ENCODE results near the gene ANKRD42. TPM values are rescaled to one million over a fixed set of nuclear protein-coding genes. Genes with fewer than 3 reads are reported as not detected.

The ANKRD42 gene
- total and polyA plus RNA-seq, 9 of the 15 experiments (the other 6 are each of a cell fraction or from before 2014, with no cell fraction given): 2.8 to 9.1 (median 6.1) TPM

GRCh38 chr11:83287631-83288030 is 94.1 kb downstream of the ANKRD42 start:
- no peaks in the 10 kb centered on the region for H3K9me1 ChIP-seq (ENCODE audit: control insufficient read depth, insufficient read depth, low read length)
- FAIRE-seq (no peak), ATAC-seq (peak; percentile 24), DNase-seq (ENCODE audit: extremely low read depth in 1 of 4, low spot score in 3 of 4) (peak in 2 of 4 experiments; percentile 47 to 82)
- ChIA-PET CTCF (ENCODE audit: low intra/inter-chr PET ratio) (no interaction called here), POLR2A (interaction anchor here (0.6 kb wide), 2 partner anchors 35 to 202 kb away, joined by 3 read pairs; no protein-coding TSS in a partner anchor)
- no peak overlapping the region for H3K4me3 ChIP-seq
- intact Hi-C loops (cut with micrococcal nuclease): loop anchor here (2.0 kb wide), 1 partner anchor 131 kb away; the partner anchor contains the start of gene PCF11
- in situ Hi-C loops (cut with MboI): no loop called here
- H2AFZ ChIP-seq (ENCODE audit: low read depth, low read length): peak overlapping the region; percentile 90
- 30% methylated on average over 4 of the region's 6 CpGs for WGBS (ENCODE audit: insufficient coverage, low coverage, missing lambda C conversion rate)
- H3K9ac ChIP-seq (ENCODE audit: insufficient read depth in 1 of 2, low read depth in 2 of 2, low read length in 2 of 2): peak overlapping the region in 1 of 2 experiments; percentile 24; a peak in 2 of 4 replicates
- peak overlapping the region; percentile 43 for H3K4me2 ChIP-seq (ENCODE audit: insufficient read depth, low read length)
- H3K27ac ChIP-seq (ENCODE audit: extremely low read depth, low read depth, low read length): peak overlapping the region; percentile 38; the same call in 2 of the 3 replicates
- BruUV-seq (replicated peaks): no TSS peak
- no peaks in the 10 kb centered on the region for H3K9me3 ChIP-seq (replicated peaks; ENCODE audit: control insufficient read depth, insufficient read depth, low read depth, low read length)
- H4K20me1 ChIP-seq (replicated peaks; ENCODE audit: control insufficient read depth, insufficient read depth, low read length): no peaks in the 10 kb centered on the region
- H3K4me1 ChIP-seq (replicated peaks in 1 of 2; ENCODE audit: control insufficient read depth in 2 of 2, insufficient read depth in 2 of 2, low read length in 2 of 2): peaks cover 6 to 11% of the 10 kb centered on the region in 2 experiments; a peak in 4 of 5 replicates
- peaks cover 4% of the 10 kb centered on the region; the same call in 1 of the 3 replicates for H3K36me3 ChIP-seq (ENCODE audit: control insufficient read depth, insufficient read depth, low read length)
- H3K27me3 ChIP-seq (ENCODE audit: control insufficient read depth in 2 of 2, insufficient read depth in 2 of 2, low read length in 2 of 2): no peaks in the 10 kb centered on the region
- peaks cover 29% of the 10 kb centered on the region for H3K79me2 ChIP-seq (ENCODE audit: control insufficient read depth, insufficient read depth, low read length)
- TF ChIP-seq ZNF217 (CRISPR knock-in tag; IDR thresholded peaks at IDR 0.05) (no peak), SPI1 (IDR thresholded peaks at IDR 0.05; ENCODE audit: borderline replicate concordance, low read depth, low read length) (no peak), SMARCA4 (IDR thresholded peaks at IDR 0.05) (0 out of 2 replicates have a peak, but pooled peaks have one; percentile 17), BRD9 (IDR thresholded peaks at IDR 0.05; ENCODE audit: low read depth, partially characterized antibody) (peak; percentile 21), THRAP3 (IDR thresholded peaks at IDR 0.05; ENCODE audit: borderline replicate concordance) (no peak), OTX1 (CRISPR knock-in tag; IDR thresholded peaks at IDR 0.05) (no peak), MED1 (CRISPR knock-in tag; IDR thresholded peaks at IDR 0.05; ENCODE audit: borderline replicate concordance) (no peak), HDAC3 (IDR thresholded peaks at IDR 0.05; ENCODE audit: borderline replicate concordance, partially characterized antibody) (no peak), SLC30A9 (CRISPR knock-in tag; IDR thresholded peaks at IDR 0.05) (no peak), ZNF133 (CRISPR knock-in tag; IDR thresholded peaks at IDR 0.05) (no peak), SMARCE1 (IDR thresholded peaks at IDR 0.05) (peak; percentile 39; the same call in 1 of the 2 replicates), ZBTB34 (CRISPR knock-in tag; IDR thresholded peaks at IDR 0.05) (no peak), L3MBTL2 (IDR thresholded peaks at IDR 0.05) (0 out of 2 replicates have a peak, but pooled peaks have one; percentile 31), MAFG (tag; conservative IDR thresholded peaks at IDR 0.05) (peak; percentile 86), ETV1 (tag; conservative IDR thresholded peaks at IDR 0.05; ENCODE audit: low read depth) (peak; percentile 31; the same call in 1 of the 2 replicates)
- TF ChIP-seq, protein P1, sequence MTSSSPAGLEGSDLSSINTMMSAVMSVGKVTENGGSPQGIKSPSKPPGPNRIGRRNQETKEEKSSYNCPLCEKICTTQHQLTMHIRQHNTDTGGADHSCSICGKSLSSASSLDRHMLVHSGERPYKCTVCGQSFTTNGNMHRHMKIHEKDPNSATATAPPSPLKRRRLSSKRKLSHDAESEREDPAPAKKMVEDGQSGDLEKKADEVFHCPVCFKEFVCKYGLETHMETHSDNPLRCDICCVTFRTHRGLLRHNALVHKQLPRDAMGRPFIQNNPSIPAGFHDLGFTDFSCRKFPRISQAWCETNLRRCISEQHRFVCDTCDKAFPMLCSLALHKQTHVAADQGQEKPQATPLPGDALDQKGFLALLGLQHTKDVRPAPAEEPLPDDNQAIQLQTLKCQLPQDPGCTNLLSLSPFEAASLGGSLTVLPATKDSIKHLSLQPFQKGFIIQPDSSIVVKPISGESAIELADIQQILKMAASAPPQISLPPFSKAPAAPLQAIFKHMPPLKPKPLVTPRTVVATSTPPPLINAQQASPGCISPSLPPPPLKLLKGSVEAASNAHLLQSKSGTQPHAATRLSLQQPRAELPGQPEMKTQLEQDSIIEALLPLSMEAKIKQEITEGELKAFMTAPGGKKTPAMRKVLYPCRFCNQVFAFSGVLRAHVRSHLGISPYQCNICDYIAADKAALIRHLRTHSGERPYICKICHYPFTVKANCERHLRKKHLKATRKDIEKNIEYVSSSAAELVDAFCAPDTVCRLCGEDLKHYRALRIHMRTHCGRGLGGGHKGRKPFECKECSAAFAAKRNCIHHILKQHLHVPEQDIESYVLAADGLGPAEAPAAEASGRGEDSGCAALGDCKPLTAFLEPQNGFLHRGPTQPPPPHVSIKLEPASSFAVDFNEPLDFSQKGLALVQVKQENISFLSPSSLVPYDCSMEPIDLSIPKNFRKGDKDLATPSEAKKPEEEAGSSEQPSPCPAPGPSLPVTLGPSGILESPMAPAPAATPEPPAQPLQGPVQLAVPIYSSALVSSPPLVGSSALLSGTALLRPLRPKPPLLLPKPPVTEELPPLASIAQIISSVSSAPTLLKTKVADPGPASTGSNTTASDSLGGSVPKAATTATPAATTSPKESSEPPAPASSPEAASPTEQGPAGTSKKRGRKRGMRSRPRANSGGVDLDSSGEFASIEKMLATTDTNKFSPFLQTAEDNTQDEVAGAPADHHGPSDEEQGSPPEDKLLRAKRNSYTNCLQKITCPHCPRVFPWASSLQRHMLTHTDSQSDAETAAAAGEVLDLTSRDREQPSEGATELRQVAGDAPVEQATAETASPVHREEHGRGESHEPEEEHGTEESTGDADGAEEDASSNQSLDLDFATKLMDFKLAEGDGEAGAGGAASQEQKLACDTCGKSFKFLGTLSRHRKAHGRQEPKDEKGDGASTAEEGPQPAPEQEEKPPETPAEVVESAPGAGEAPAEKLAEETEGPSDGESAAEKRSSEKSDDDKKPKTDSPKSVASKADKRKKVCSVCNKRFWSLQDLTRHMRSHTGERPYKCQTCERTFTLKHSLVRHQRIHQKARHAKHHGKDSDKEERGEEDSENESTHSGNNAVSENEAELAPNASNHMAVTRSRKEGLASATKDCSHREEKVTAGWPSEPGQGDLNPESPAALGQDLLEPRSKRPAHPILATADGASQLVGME (CRISPR knock-in tag; IDR thresholded peaks at IDR 0.05): no peak
